AG04450 (cell line): ENCODE data around the gene NDUFS6. TPM values are rescaled to one million over a fixed set of nuclear protein-coding genes. Genes with fewer than 3 reads are reported as not detected.

Experiments used
- CTCF ChIA-PET: fragments of 300-600, 350-600 bp; formaldehyde crosslinking; extraction: SDS; loops from one replicate; lab custom pipeline; 2022; ENCODE audit warnings: antibody characterized with exemption, inconsistent platforms; lab: Charles Lee
- POLR2A ChIA-PET: fragments of 350-600 bp; formaldehyde crosslinking; extraction: SDS; loops from one replicate; lab custom pipeline; 2021; ENCODE audit warnings: antibody characterized with exemption, inconsistent platforms; lab: Yijun Ruan, JAX
- DNase-seq: peaks from one replicate; pipeline ENCODE4 v3.0.0-alpha.2; 2011; ENCODE audit warnings: low read depth, low spot score
- H3K27ac ChIP-seq: one replicate; pipeline ENCODE4 v1.5.1; 2012; ENCODE audit warnings: low read depth, low read length, control low read depth
- H3K27me3 ChIP-seq: one replicate; pipeline ENCODE4 v1.6.0; 2012; ENCODE audit warnings: low read length; ENCODE audit not compliant: control insufficient read depth, insufficient read depth
- H3K4me3 ChIP-seq: 2 replicates; pipeline ENCODE4 v1.5.1; 2011; ENCODE audit warnings: mild to moderate bottlenecking, low read depth, low read length, control low read depth
- H3K9me3 ChIP-seq: 2 replicates; pipeline ENCODE4 v1.5.1; 2012; ENCODE audit warnings: low read length; ENCODE audit not compliant: control insufficient read depth, insufficient read depth
- polyA plus RNA-seq: library from polyadenylated mRNA; depleted of rRNA; stranded (reverse); fragments of >200 nt; gene quantifications from 2 replicates; pipeline ENCODE4 v1.2.3, GENCODE V29; 2011
- TF ChIP-seq, protein P1 (sequence below): IDR thresholded peaks from 2 replicates; pipeline ENCODE4 v1.5.1; 2011; ENCODE audit warnings: low read depth, low read length, control low read depth, inconsistent platforms

NDUFS6 gene
- polyA plus RNA-seq, 1 experiment = 51.8 TPM

DNA sequence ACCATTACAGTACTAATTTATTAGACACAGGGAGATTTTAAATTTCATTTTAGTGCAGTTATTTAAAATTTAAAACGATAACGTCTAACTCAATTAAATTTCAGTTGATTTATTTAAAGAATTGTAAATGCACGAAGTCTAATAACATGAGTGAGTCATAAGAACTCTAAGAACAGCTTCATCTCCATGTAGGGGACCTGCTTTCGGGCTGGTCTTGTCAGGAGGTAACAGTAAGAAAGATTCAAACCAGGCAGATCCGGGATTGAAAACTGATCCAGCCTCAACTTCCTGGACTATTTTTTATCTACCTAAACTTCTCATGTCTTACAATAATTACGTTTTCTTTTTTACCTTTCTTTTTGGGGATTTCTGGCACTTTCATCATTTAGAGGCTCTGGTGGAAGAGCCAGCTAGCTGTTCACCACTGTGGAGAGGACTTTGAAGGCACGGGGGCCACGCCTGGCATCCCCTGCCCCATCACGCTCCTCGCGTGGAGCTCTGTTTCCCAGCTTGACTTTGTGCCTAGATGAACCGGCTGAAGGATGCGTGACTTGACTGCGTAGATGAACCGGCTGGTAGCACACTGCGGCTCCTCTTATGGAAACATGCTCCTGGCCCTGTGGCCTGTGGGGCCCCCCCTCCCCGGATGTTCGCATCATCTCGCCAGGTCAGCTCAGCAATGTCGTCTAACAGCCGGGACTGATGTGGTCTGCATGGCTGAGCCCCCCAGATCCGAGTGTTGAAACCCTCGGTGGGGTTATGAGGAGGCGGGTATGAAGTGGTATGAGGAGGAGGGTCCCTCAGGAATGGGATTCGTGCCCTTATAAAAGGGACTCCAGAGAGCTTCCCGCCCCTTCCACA is 26.0 kb downstream of the NDUFS6 start:
- TF ChIP-seq, protein P1, sequence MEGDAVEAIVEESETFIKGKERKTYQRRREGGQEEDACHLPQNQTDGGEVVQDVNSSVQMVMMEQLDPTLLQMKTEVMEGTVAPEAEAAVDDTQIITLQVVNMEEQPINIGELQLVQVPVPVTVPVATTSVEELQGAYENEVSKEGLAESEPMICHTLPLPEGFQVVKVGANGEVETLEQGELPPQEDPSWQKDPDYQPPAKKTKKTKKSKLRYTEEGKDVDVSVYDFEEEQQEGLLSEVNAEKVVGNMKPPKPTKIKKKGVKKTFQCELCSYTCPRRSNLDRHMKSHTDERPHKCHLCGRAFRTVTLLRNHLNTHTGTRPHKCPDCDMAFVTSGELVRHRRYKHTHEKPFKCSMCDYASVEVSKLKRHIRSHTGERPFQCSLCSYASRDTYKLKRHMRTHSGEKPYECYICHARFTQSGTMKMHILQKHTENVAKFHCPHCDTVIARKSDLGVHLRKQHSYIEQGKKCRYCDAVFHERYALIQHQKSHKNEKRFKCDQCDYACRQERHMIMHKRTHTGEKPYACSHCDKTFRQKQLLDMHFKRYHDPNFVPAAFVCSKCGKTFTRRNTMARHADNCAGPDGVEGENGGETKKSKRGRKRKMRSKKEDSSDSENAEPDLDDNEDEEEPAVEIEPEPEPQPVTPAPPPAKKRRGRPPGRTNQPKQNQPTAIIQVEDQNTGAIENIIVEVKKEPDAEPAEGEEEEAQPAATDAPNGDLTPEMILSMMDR = no peak
- Histone ChIP-seq H3K4me3 (no peak overlapping the region), H3K27ac (no peak overlapping the region), H3K27me3 (peaks cover 5% of the 10 kb centered on the region), H3K9me3 (peaks cover 6% of the 10 kb centered on the region; the same call in 1 of the 2 replicates)
- ChIA-PET POLR2A (no interaction called here), CTCF (no interaction called here)
- DNase-seq = no peak

DNA sequence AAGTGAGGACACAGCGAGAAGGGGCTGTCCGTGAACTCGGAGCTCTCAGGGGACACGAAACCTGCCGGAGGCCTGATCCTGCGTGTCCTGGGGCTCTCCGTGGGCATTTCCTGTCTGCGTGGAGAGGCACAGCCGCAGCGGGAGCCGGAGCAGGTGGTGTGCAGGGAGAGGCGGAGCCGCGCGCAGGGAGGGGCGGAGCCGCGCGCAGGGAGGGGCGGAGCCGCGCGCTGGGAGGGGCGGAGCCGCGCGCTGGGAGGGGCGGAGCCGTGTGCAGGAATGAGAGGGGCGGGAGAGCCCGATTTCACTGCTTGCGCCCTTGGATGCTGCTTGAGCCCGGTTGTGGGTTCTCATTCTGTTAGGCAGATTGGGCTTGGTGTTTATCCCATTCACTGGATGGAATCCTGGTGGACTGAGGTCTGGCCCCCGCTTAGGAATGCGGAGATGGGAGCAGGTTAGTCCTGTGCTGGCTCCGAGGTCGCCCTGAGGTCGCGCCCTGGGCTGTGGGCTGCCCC is 26.7 kb downstream of the NDUFS6 start:
- peaks cover 7% of the 10 kb centered on the region for H3K27me3 ChIP-seq
- DNase-seq = no peak
- no peak overlapping the region for H3K27ac ChIP-seq
- TF ChIP-seq, protein P1 = no peak
- CTCF ChIA-PET = no interaction called here
- H3K4me3 ChIP-seq = no peak overlapping the region
- peaks cover 6% of the 10 kb centered on the region; the same call in 1 of the 2 replicates for H3K9me3 ChIP-seq
- POLR2A ChIA-PET = no interaction called here

DNA sequence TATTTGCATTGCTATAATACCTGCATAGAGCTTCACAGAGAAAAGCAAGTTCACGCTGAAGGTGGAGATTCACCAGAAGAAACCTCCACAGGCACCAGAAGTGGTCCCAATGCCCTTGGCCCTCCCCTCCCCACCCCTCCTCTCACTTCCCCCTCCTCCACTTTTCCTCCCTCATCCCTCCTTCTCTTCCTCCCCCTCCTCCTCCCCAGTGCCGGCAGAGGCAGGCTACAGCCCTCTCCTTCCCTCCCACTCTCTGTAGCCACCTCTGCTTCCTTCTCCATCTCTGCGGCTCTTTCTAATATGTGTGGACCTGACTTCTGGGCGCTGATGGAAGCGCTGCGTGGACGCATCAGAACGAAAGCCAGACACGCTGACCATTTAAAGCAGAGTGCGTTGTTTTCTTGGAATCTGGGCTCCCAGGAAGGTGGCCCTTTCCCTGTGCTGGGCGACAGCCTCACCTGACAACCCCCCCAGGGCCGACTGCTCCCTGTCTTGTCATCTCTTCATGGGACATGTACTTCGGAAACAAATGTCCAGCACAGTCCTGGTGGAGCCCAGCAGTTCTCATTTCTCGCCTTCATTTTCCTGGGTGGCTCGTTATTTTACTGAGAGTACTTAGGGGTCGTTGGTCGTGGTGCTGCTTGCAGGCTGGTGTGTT is 29.5 kb downstream of the NDUFS6 start:
- POLR2A ChIA-PET = no interaction called here
- CTCF ChIA-PET = no interaction called here
- TF ChIP-seq, protein P1 = no peak
- Histone ChIP-seq H3K4me3 (no peak overlapping the region), H3K9me3 (peaks cover 6% of the 10 kb centered on the region; the same call in 1 of the 2 replicates), H3K27ac (no peak overlapping the region), H3K27me3 (peaks cover 29% of the 10 kb centered on the region)
- no peak for DNase-seq

DNA sequence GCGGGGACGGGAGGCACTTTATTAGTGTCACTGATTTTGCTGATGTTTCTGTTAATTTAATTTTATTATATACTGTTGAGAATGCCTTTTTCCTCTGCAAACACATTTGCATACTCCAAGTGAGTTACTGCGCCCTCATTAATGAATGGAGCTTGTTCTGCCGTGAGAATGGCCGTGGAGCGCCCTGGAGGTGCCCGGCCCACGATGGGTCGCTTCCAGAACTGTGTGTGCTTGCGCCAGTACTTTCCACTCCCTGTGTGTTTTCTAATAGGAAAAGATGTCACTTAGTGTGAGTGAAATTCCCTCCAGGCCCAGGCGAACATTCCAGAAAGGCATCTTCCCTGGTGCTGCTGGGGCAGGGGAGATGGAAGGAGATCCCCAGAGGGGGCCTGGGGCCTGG is 30.1 kb downstream of the NDUFS6 start:
- ChIA-PET CTCF (no interaction called here), POLR2A (no interaction called here)
- TF ChIP-seq, protein P1 = no peak
- no peak overlapping the region for H3K27ac ChIP-seq
- peaks cover 34% of the 10 kb centered on the region for H3K27me3 ChIP-seq
- no peak for DNase-seq
- no peak overlapping the region for H3K4me3 ChIP-seq
- peaks cover 6% of the 10 kb centered on the region; the same call in 1 of the 2 replicates for H3K9me3 ChIP-seq
